SU-DHL-6 (cell line): ENCODE results near the gene MRRF.

Source experiments
- CTCF ChIP-seq: fragments of 200-600 bp; sonication (generic); IDR thresholded peaks from one replicate; pipeline ENCODE4 v1.5.1; 2017; ENCODE audit warnings: antibody characterized with exemption, mild to moderate bottlenecking, low read length, moderate library complexity; ENCODE audit not compliant: insufficient read depth, poor library complexity, severe bottlenecking
- EZH2phosphoT487 ChIP-seq: fragments of 200-600 bp; sonication (generic), shearing (Covaris generic); conservative IDR thresholded peaks from 2 replicates; pipeline ENCODE4 v1.6.1; 2018; ENCODE audit warnings: mild to moderate bottlenecking, antibody characterized with exemption, low read length, moderate library complexity, mixed read lengths

GRCh38 chr9:122256206-122256605 lies 8.5 kb upstream of the MRRF start:
- TF ChIP-seq CTCF (no peak), EZH2phosphoT487 (no peak)
